ENCODE results near the gene FCGR1A. TPM values are rescaled to one million over a fixed set of nuclear protein-coding genes. Genes with fewer than 3 reads are reported as not detected.
"Not testable (repeated sequence)": the region's sequence is repeated elsewhere in the genome, so short reads cannot be mapped to it uniquely, and the experiment has no call there.

The FCGR1A gene
- polyA plus RNA-seq, 2 donors = 0.92 to 1.00 TPM

DNA sequence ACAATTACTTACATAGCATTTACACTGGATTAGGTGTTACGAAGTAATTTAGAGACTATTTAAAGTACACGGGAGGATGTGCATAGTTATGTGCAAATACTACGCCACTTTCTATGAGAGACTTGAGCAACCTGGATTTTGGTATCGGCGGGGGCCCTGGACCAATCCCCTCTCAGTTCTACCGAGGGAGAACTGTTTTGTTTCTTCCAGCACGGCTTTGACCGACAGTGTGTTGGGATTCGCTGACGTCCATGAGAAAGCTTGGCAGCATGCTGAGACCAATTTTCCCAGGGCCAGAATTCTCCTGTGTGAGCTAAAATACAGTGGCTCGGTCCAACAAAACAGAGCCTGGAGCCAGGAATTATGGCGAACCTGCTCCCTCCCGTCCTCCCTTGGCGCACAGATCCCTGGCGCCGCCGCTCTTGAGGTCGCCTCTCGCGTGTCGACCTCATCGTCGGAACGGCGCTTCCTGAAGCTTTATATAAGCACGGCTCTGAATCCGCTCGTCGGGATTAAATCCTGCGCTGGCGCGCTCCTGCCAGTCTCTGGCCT lies 49.3 kb downstream of the FCGR1A start:
- no CpG with 5 or more reads among the region's 32 CpGs for WGBS, 2 donors
- not testable (repeated sequence) for H3K9me3 ChIP-seq (ENCODE audit: control insufficient read depth in 2 of 2, insufficient read depth in 1 of 2, low read depth in 1 of 2, low read length in 1 of 2)

GRCh38 chr1:149832316-149833126 lies 50.0 kb downstream of the FCGR1A start:
- no CpG with 5 or more reads among the region's 55 CpGs for WGBS, 2 donors
- H3K36me3 ChIP-seq (ENCODE audit: control insufficient read depth in 2 of 2, insufficient read depth in 2 of 2, low read length in 1 of 2); H3K9me3 ChIP-seq (ENCODE audit: control insufficient read depth in 2 of 2, insufficient read depth in 1 of 2, low read depth in 1 of 2, low read length in 1 of 2); H3K4me3 ChIP-seq (ENCODE audit: low read depth in 1 of 2, low read length in 2 of 2); H3K27me3 ChIP-seq (ENCODE audit: control insufficient read depth in 1 of 2, insufficient read depth in 2 of 2, low read length in 2 of 2); H3K4me1 ChIP-seq (ENCODE audit: control insufficient read depth in 2 of 2, insufficient read depth in 2 of 2, low read length in 1 of 2); H3K27ac ChIP-seq (ENCODE audit: low read depth in 2 of 2, low read length in 1 of 2): not testable (repeated sequence)

More for the DNA sequence above, 49.3 kb downstream of the FCGR1A start:
- H3K4me1 ChIP-seq (ENCODE audit: control insufficient read depth in 2 of 2, insufficient read depth in 2 of 2, low read length in 1 of 2); H3K4me3 ChIP-seq (ENCODE audit: low read depth in 1 of 2, low read length in 2 of 2); H3K27ac ChIP-seq (ENCODE audit: low read depth in 2 of 2, low read length in 1 of 2); H3K36me3 ChIP-seq (ENCODE audit: control insufficient read depth in 2 of 2, insufficient read depth in 2 of 2, low read length in 1 of 2); H3K27me3 ChIP-seq (ENCODE audit: control insufficient read depth in 1 of 2, insufficient read depth in 2 of 2, low read length in 2 of 2): not testable (repeated sequence)

GRCh38 chr1:149833144-149833543 lies 50.6 kb downstream of the FCGR1A start:
- H3K4me3 ChIP-seq (ENCODE audit: low read depth in 1 of 2, low read length in 2 of 2); H3K27ac ChIP-seq (ENCODE audit: low read depth in 2 of 2, low read length in 1 of 2); H3K9me3 ChIP-seq (ENCODE audit: control insufficient read depth in 2 of 2, insufficient read depth in 1 of 2, low read depth in 1 of 2, low read length in 1 of 2); H3K4me1 ChIP-seq (ENCODE audit: control insufficient read depth in 2 of 2, insufficient read depth in 2 of 2, low read length in 1 of 2); H3K27me3 ChIP-seq (ENCODE audit: control insufficient read depth in 1 of 2, insufficient read depth in 2 of 2, low read length in 2 of 2); H3K36me3 ChIP-seq (ENCODE audit: control insufficient read depth in 2 of 2, insufficient read depth in 2 of 2, low read length in 1 of 2): not testable (repeated sequence)
- no CpG with 5 or more reads among the region's 15 CpGs for WGBS, 2 donors

- not testable (repeated sequence) for H3K9me3 ChIP-seq (ENCODE audit: control insufficient read depth in 2 of 2, insufficient read depth in 1 of 2, low read depth in 1 of 2, low read length in 1 of 2); H3K4me1 ChIP-seq (ENCODE audit: control insufficient read depth in 2 of 2, insufficient read depth in 2 of 2, low read length in 1 of 2); H3K27ac ChIP-seq (ENCODE audit: low read depth in 2 of 2, low read length in 1 of 2); H3K36me3 ChIP-seq (ENCODE audit: control insufficient read depth in 2 of 2, insufficient read depth in 2 of 2, low read length in 1 of 2); H3K27me3 ChIP-seq (ENCODE audit: control insufficient read depth in 1 of 2, insufficient read depth in 2 of 2, low read length in 2 of 2); H3K4me3 ChIP-seq (ENCODE audit: low read depth in 1 of 2, low read length in 2 of 2)
- no CpG with 5 or more reads among the region's 26 CpGs for WGBS, 2 donors
Observed at GRCh38 chr1:149841149-149841548, 58.7 kb downstream of the FCGR1A start.

Other genes with a start within 250 kb of the FCGR1A start
- not detected for gene PPIAL4C, start 198.8 kb upstream of the FCGR1A start, polyA plus RNA-seq
- 10 to 100 TPM; 20.6 to 31.0 TPM for gene BOLA1, start 116.9 kb downstream of the FCGR1A start, polyA plus RNA-seq
- gene SV2A, start 135.2 kb downstream of the FCGR1A start, polyA plus RNA-seq = under 1 TPM; 0.49 to 0.67 TPM
- gene SF3B4, start 145.1 kb downstream of the FCGR1A start, polyA plus RNA-seq = 10 to 100 TPM; 30.2 to 40.1 TPM
- gene MTMR11, start 154.2 kb downstream of the FCGR1A start, polyA plus RNA-seq = 1 to 10 TPM; 5.0 to 7.4 TPM
- gene OTUD7B, start 228.0 kb downstream of the FCGR1A start, polyA plus RNA-seq = 1 to 10 TPM; 2.6 to 4.7 TPM